Activated CD4-positive, alpha-beta T cell treated with anti-CD3 and anti-CD28 coated beads for 4 hours (primary cell): Measurements from ENCODE around the gene FBXO33.

Experiments
- DNase-seq, 2 donors: peaks; one replicate each; pipeline ENCODE4 v3.0.0-alpha.2; 2020

The FBXO33 gene

GRCh38 chr14:39430762-39431415 is 1.3 kb downstream of the FBXO33 start:
- no peak for DNase-seq

- DNase-seq, result no peak
Measured at GRCh38 chr14:39428118-39428517, 4.1 kb downstream of the FBXO33 start.

- DNase-seq, result no peak
Measured at GRCh38 chr14:39426605-39427004, 5.6 kb downstream of the FBXO33 start.

DNA sequence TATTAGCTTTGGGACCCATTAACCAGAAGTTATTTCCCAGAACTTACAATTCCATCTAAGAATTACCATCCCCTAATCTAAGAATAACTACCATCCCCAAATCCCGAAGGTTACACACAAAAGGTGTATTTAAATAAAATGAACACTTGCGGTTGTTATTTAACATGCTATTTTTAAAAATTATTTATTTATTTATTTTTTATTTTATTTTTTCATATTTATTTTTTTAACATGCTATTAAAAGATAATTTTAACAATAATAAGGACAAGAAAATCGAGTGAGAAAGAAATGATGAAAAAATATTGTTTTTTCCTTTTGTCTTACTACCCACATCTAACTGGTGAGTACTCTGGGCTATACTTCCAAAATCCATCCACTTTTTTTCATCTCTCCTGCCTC is 6.3 kb downstream of the FBXO33 start:
- no peak for DNase-seq

GRCh38 chr14:39423793-39424192 is 8.4 kb downstream of the FBXO33 start:
- DNase-seq, result no peak

GRCh38 chr14:39422243-39422642 is 10.0 kb downstream of the FBXO33 start:
- no peak for DNase-seq

GRCh38 chr14:39419272-39419671 is 13.0 kb downstream of the FBXO33 start:
- DNase-seq, result no peak

DNA sequence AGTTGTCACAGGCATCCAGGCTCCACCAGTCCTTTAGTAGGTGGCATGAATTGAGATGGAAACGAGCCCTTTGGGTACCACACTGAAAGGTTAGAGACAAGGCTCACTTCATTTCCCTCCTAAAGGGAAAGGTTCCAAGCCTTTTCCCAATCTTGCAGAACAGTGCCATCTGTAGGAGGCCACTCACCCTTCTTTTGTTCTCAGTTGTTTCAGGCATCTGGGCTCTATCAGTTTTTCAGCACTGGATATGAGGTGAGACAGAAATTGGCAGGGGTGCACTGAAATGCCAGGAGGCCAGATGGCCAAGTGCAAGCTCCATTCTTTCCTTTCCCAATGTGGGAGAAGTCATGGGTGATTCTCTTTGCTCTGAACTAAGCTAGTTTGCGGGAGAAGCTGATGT is 15.2 kb downstream of the FBXO33 start:
- no peak for DNase-seq

- no peak for DNase-seq
Measured at GRCh38 chr14:39416072-39416471, 16.2 kb downstream of the FBXO33 start.

- no peak for DNase-seq
Measured at GRCh38 chr14:39406560-39406959, 25.7 kb downstream of the FBXO33 start.

- DNase-seq, result no peak
Measured at GRCh38 chr14:39398382-39398781, 33.9 kb downstream of the FBXO33 start.

GRCh38 chr14:39396448-39396847 is 35.8 kb downstream of the FBXO33 start:
- DNase-seq, result no peak

DNA sequence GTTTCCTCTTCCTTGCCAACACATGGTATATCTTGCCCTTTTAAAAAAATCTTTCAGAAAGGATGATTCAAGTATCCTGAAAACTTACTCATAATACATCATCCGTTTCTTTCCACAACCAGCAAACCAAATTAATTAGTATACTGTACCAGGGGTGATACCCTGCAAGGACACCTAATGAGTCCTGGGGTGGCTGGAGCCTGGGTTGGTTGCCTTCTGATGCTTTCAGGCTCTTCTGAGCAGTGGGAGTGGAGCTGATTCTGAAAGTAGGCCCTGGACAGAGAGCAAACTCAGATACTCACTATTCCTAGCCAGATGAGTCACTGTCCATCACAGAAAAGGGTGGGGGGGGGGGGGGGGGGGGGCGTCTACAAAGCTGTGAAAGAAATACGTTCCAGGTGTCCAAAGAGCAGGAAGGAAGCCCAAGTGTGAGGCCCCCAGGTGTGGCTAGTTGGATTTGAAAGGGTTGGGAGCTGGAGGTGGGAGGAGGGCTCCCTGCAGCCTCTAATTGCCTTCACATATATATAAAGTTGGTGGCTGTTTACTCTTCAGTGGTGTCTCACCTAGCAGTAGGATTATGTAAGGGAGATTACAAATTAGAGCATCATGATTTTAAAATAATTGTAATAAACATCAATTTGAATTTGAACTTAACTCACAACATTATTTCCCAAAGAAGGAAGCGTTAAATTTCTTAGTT is 36.5 kb downstream of the FBXO33 start:
- no peak for DNase-seq

DNA sequence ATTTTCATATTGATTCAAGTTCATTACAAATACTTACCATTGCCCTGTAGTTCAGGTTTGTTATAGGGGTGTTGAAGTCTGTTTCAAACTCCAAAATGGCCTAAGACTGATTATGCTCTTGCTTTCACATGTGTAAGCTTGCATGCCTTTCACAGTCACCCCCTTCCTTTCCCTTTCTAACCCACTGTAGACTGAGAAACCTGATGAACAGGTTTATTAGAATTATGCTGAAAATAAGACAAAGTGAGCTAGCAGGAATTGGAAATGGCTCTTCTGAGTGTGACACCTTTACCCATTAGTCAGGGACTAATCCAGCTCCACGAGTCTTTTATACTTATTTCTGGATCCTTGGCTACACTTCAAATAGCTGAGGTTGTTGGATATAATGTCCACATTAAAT is 38.9 kb downstream of the FBXO33 start:
- DNase-seq, result no peak

DNA sequence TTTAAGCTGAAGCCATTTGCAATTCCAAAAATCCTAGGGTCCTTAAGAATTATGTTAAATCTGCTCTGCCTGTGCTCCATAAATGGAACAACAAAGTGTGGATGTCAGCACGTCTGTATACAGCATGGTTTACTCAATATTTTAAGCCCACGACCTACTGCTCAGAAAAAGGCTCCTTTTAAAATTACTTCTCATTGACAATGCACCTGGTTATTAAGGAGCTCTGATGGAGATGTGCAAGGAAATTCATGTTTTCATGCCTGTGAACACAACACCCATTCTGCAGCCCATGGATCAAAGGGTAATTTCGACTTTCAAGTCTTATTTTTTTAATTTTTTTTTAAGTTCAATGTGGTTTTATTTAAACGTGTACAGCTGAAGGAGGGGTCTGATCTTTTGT is 48.1 kb downstream of the FBXO33 start:
- DNase-seq, result no peak

- DNase-seq, result no peak
Measured at GRCh38 chr14:39383741-39384140, 48.5 kb downstream of the FBXO33 start.

GRCh38 chr14:39383026-39383660 is 49.1 kb downstream of the FBXO33 start:
- no peak for DNase-seq

DNA sequence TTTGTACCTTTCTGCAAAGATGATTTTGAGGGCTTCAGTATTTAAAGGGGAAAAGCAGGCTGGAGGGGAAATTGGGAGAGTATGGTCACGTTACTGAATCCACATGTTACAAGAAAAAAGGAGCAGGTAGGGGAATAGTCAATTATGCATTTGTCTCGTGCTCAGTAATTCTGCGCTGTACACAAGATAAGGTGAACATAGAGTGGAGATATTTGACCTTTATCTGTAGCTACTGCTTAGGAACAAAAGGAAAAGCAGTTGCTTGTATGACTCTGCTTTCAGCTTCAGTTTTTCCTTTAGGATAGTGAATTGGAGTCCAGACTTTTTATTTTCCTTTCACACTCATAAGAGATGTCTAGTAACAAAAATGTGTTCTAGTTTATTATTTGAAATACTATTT is 49.8 kb downstream of the FBXO33 start:
- no peak for DNase-seq

DNA sequence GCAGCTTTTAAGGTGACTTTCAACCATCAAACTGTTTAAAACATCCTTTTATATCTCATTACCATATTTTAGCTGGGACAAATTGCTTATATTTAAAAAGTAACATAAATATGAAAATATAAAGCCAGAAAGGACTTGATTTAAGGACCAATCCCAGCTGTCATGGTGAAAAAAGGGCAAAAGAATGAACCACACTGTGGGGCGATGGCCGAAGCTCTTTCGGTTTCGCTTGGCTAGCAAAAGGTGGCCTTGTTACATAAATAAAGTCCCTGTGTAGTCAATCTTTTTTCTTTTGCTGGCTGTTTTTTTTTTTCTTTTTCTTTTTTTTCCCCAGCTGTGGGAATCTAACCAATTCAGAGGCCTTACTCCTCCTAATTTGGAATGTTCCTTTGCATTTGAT is 50.9 kb downstream of the FBXO33 start:
- DNase-seq, result no peak

GRCh38 chr14:39376667-39377403 is 55.4 kb downstream of the FBXO33 start:
- DNase-seq, result no peak

DNA sequence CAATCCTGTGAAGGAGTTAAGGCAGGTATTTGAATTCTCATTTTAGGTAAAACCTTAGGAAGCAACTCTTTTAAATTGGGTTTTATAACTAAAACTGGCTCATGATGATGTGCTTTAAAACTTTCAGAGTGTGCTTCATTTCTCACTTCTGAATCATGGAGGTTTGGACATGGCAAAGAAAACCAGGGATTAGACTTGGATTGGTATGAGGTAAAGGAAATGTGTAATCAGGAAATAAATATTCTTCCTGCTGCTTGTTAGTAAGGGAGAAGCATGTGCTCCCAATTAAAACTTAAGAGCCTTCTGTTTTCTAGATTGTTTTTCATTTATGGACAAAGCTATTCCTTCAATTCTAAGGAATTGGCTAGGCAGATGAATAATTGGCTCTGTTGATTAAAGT is 57.4 kb downstream of the FBXO33 start:
- DNase-seq, result no peak

GRCh38 chr14:39372656-39373055 is 59.6 kb downstream of the FBXO33 start:
- no peak for DNase-seq

DNA sequence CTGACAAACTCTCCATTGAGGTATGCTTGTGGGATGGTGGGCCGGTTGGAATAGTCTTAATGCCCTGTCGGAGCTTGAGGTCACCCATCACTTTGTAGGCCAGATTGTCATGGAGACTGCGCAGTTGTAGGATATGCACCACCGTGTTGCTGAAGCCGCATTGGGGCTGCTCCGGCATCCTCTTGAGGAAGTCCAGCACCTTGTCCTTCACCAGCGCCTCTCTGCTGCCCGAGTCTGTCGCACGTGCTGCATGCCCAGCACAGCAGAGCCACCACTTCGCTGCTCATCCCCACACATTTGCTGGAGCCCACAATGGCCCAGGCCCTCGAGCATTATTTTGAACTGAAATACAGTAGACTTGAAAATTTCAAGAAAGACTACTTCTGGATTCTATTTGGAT is 61.8 kb downstream of the FBXO33 start:
- DNase-seq, result no peak

- no peak for DNase-seq
Measured at GRCh38 chr14:39369029-39369428, 63.2 kb downstream of the FBXO33 start.
